Parathyroid adenoma (tissue), 2 donors: Measurements from ENCODE around the gene LINC00305.

Experiments
- H2AFZ ChIP-seq: fragments of 300-600 bp; sonication (generic); one replicate; pipeline ENCODE4 v1.7.0; 2017; ENCODE audit warnings: antibody characterized with exemption, mild to moderate bottlenecking
- H3K27ac ChIP-seq: fragments of 300-600 bp; sonication (generic); one replicate; pipeline ENCODE4 v1.7.0; 2017
- H3K27me3 ChIP-seq: fragments of 300-600 bp; sonication (generic); one replicate; pipeline ENCODE4 v1.7.0; 2017; ENCODE audit warnings: low read length; ENCODE audit not compliant: control insufficient read depth, insufficient read depth
- H3K36me3 ChIP-seq: fragments of 300-600 bp; sonication (generic); one replicate; pipeline ENCODE4 v1.7.0; 2017; ENCODE audit warnings: low read length; ENCODE audit not compliant: control insufficient read depth, insufficient read depth
- H3K4me1 ChIP-seq: fragments of 300-600 bp; sonication (generic); one replicate; pipeline ENCODE4 v1.7.0; 2017; ENCODE audit warnings: control low read depth
- H3K4me2 ChIP-seq: fragments of 300-600 bp; sonication (generic); one replicate; pipeline ENCODE4 v1.7.0; 2017; ENCODE audit warnings: low read length
- H3K4me3 ChIP-seq: fragments of 300-600 bp; sonication (generic); one replicate; pipeline ENCODE4 v1.7.0; 2017; ENCODE audit warnings: low read depth, low read length
- H3K79me2 ChIP-seq: fragments of 300-600 bp; sonication (generic); one replicate; pipeline ENCODE4 v1.7.0; 2017; ENCODE audit warnings: control low read depth
- H3K9ac ChIP-seq: fragments of 300-600 bp; sonication (generic); one replicate; pipeline ENCODE4 v1.7.0; 2017; ENCODE audit warnings: mild to moderate bottlenecking
- H3K9me3 ChIP-seq: fragments of 300-600 bp; sonication (generic); one replicate; pipeline ENCODE4 v1.7.0; 2017; ENCODE audit warnings: low read length; ENCODE audit not compliant: control insufficient read depth
- TF ChIP-seq, protein P1 (sequence below): fragments of 300-600 bp; sonication (generic); IDR thresholded peaks from one replicate; pipeline ENCODE4 v1.7.0; 2017; ENCODE audit warnings: antibody characterized with exemption, mild to moderate bottlenecking
- donor health status: primary hyperparathyroidism.

Gene LINC00305

DNA sequence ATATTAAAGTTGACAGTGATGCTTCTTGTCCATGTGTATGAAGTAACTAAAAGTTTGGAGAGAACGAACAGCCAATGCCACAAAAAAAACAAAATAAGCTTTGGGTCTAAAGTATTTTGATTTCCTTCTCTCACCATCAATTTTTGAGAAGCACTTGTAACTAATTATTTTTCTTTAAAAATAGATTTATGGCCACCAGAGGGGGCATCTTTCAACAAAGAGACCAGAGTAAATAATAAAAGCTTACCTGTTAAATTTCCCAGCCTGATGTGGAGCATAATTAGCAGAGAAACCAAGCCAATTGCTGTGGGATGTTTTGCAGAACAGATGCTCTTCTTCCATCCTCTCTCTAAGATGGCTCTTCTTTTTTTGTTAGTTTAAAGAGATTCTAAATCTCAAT, 29.0 kb downstream of the LINC00305 start:
- H3K4me1 ChIP-seq: no peaks in the 10 kb centered on the region
- TF ChIP-seq, protein P1, sequence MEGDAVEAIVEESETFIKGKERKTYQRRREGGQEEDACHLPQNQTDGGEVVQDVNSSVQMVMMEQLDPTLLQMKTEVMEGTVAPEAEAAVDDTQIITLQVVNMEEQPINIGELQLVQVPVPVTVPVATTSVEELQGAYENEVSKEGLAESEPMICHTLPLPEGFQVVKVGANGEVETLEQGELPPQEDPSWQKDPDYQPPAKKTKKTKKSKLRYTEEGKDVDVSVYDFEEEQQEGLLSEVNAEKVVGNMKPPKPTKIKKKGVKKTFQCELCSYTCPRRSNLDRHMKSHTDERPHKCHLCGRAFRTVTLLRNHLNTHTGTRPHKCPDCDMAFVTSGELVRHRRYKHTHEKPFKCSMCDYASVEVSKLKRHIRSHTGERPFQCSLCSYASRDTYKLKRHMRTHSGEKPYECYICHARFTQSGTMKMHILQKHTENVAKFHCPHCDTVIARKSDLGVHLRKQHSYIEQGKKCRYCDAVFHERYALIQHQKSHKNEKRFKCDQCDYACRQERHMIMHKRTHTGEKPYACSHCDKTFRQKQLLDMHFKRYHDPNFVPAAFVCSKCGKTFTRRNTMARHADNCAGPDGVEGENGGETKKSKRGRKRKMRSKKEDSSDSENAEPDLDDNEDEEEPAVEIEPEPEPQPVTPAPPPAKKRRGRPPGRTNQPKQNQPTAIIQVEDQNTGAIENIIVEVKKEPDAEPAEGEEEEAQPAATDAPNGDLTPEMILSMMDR: no peak
- H3K9ac ChIP-seq: no peak overlapping the region

DNA sequence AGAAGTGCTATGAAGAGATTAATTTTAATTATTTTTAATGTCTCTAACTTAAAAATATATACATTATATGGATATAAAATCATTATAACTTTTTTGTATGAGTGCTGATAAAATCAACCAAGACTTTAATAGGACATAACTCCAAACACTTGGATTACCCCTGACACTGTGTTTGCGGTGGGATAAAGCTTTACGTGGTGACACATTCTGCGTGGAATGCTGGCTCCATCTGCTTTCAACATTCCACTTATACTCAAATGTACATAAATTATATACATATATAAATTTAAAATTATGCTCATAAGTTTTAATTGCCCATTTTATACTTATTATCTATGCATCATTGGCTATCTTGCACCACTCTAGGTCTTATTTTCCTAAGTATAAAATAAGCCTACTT, 30.5 kb downstream of the LINC00305 start:
- Histone ChIP-seq H3K36me3 (no peaks in the 10 kb centered on the region), H3K27ac (no peak overlapping the region), H3K4me3 (no peak overlapping the region), H3K79me2 (no peaks in the 10 kb centered on the region), H3K4me2 (no peak overlapping the region), H3K4me1 (no peaks in the 10 kb centered on the region), H2AFZ (no peak overlapping the region), H3K9me3 (no peaks in the 10 kb centered on the region), H3K9ac (no peak overlapping the region), H3K27me3 (no peaks in the 10 kb centered on the region)
- TF ChIP-seq, protein P1: no peak

More for the DNA sequence above, 29.0 kb downstream of the LINC00305 start:
- Histone ChIP-seq H3K27ac (no peak overlapping the region), H3K9me3 (no peaks in the 10 kb centered on the region), H3K27me3 (no peaks in the 10 kb centered on the region), H3K4me3 (no peak overlapping the region), H3K4me2 (no peak overlapping the region), H2AFZ (no peak overlapping the region), H3K79me2 (no peaks in the 10 kb centered on the region), H3K36me3 (no peaks in the 10 kb centered on the region)

DNA sequence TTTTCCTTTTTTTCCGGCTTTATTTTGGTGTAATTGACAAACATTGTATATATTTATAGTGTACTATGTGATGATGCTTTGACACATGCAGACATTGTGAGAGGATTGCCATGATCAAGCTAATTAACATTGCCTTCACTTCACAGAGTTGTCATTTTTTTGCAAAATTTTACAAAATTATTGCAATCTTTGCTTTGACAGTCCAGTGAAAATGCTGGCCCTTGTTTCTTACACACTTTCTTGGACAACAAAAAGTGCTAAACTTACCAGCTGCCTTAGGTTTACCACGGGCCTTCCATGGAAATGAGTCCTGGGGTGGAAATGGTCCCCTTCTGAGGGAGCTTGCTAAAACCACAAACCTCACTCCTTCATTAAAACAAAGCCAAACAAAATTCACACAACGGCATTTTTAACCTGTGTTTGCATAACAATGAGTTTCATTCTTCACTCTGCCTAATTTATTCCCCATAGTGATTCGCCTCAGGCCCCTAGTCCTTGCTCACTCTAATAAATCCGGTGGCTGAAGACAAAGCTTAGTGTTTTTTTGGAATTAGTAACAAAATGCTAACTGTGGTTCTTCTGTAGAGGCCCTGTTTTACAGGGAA, 32.2 kb downstream of the LINC00305 start:
- Histone ChIP-seq H3K27me3 (no peaks in the 10 kb centered on the region), H3K9ac (no peak overlapping the region), H3K36me3 (no peaks in the 10 kb centered on the region), H3K4me1 (no peaks in the 10 kb centered on the region), H3K4me2 (no peak overlapping the region), H3K4me3 (no peak overlapping the region), H3K27ac (no peak overlapping the region), H2AFZ (no peak overlapping the region), H3K9me3 (no peaks in the 10 kb centered on the region), H3K79me2 (no peaks in the 10 kb centered on the region)
- TF ChIP-seq, protein P1: no peak

DNA sequence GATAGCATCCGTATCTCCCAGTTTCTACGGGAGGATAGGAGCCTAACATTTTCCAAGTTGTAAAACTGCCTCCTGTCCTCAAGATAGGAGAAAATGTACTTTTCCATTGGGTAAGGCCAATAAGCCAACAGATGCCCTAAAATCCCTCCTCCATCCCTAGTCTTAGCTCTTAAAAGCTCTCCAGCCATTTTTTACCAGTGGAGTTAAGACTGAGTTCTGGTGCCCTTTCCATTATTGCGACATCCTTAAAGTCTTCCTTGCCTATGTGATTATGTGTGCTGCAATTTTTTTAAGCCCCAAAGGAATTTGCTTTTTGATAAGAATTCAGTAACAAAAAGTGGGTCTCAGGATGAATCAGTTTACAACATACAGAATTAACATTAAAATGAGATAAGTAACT, 33.0 kb downstream of the LINC00305 start:
- H3K4me2 ChIP-seq: no peak overlapping the region
- no peak overlapping the region for H3K27ac ChIP-seq
- H3K36me3 ChIP-seq: no peaks in the 10 kb centered on the region
- H3K9ac ChIP-seq: no peak overlapping the region
- no peaks in the 10 kb centered on the region for H3K4me1 ChIP-seq
- no peaks in the 10 kb centered on the region for H3K79me2 ChIP-seq
- TF ChIP-seq, protein P1: no peak
- H3K4me3 ChIP-seq: no peak overlapping the region
- no peaks in the 10 kb centered on the region for H3K27me3 ChIP-seq
- no peak overlapping the region for H2AFZ ChIP-seq
- no peaks in the 10 kb centered on the region for H3K9me3 ChIP-seq

DNA sequence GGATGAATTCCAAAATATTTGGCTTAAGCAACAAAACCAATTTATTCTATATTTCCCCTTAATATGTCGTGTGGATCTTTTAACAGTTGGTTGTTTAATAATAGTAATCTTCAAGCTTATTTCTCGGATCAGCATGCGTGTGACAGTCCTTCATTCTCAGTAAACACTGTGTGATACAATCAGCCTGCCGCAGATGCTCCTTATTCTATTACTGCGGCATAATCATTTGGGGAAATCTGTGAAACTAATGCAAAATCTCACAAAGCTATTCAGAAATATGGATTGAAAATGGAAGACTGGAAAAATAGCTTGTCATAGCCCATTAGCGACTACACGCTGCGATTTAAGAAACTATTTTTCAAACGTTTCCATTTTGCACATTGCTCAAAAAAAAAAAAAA, 36.9 kb downstream of the LINC00305 start:
- TF ChIP-seq, protein P1: no peak

More for the DNA sequence above, 36.9 kb downstream of the LINC00305 start:
- no peak overlapping the region for H3K4me2 ChIP-seq
- H3K4me1 ChIP-seq: no peaks in the 10 kb centered on the region
- H3K36me3 ChIP-seq: no peaks in the 10 kb centered on the region
- no peak overlapping the region for H3K27ac ChIP-seq
- no peak overlapping the region for H2AFZ ChIP-seq
- no peak overlapping the region for H3K9ac ChIP-seq
- H3K4me3 ChIP-seq: no peak overlapping the region
- no peaks in the 10 kb centered on the region for H3K79me2 ChIP-seq
- H3K27me3 ChIP-seq: no peaks in the 10 kb centered on the region
- H3K9me3 ChIP-seq: no peaks in the 10 kb centered on the region
